Activated T-helper 1 cell treated with anti-CD3 and anti-CD28 coated beads, Interleukin-2, amount 50 U/mL, for 16 hours (primary cell): ENCODE results near the gene NAA10.
"Not testable (repeated sequence)": the region's sequence is repeated elsewhere in the genome, so short reads cannot be mapped to it uniquely, and the experiment has no call there.

Experiments used
- DNase-seq, 2 donors: peaks; one replicate each; pipeline ENCODE4 v3.0.0-alpha.2; 2020; ENCODE audit warnings: low read depth in 1 of 2, low spot score in 1 of 2

The NAA10 gene

DNA sequence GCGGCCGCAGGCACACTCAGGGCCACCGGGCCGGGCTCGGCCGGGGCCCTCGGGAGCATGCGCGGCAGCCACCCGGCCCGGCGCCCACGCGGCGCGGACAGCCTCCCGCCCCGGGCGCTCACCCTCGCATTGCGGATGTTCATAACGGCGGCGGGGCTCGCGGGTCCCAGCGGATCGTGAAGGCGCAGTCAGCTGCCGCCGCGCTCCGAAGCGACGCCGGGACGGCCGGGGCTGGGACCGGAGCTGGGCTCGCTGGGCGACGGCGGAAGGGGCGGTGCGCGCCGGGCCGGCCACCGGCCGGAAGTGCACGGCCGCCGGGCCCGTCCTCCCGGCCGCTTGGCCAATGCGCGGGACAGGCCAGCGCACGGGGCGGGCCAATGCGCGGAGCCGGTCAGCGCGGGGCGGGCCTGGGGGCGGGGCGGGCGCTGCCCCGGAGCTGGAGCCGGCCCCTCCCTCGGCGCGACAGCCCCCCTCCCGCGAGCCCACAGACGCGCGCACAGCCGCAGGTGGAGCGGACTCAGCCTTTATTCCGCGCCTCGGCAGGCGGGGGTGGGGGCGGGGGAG, at the start of gene NAA10:
NAA10 (minus strand) TSS at position 276 of the 564 bp plus-strand sequence; CDS start at position 143, 133 bp downstream.
- DNase-seq: peak in 1 of 2 donors; percentile 52

GRCh38 chrX:153983321-153983801, 48.5 kb upstream of the NAA10 start:
- no peak for DNase-seq

GRCh38 chrX:153981771-153982533, 47.1 kb upstream of the NAA10 start:
- no peak for DNase-seq

DNA sequence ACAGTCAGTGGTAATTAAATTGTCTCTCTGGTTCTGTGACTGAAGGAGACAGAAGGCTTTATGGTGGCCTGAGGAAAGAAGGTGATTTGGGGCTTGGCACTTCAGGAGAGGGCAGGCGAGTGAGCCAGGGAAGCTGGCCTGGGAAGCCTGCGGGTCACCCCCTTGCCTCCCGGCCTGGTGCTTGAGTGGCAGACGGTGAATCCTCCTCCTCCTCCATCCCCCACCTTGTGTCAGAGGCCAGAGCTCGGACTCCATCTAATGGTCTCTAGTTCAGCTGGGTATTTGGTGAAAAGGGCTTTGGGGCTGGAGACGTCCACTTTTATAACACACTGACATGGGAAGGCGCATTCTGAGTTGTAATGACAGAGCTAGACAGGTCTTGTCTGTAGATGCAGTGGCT, 46.4 kb upstream of the NAA10 start:
- DNase-seq: no peak

DNA sequence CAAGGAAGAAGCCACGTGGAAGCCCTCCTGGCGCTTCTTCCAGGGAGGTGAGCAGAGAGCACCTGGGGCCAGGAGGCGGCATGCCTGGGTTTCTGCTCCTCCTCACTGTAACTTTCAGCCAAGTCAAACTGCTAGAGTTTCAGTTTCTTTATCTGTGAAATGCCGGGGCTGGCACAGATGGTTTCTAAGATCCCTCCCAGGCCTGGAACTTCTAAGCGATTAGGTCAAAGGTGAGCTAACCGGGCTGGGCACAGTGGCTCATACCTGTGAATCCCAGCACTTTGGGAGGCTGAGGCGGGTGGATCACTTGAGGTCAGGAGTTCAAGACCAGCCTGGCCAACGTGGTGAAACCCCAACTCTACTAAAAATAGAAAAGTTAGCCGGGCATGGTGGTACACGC, 45.6 kb upstream of the NAA10 start:
- DNase-seq: not testable (repeated sequence)

DNA sequence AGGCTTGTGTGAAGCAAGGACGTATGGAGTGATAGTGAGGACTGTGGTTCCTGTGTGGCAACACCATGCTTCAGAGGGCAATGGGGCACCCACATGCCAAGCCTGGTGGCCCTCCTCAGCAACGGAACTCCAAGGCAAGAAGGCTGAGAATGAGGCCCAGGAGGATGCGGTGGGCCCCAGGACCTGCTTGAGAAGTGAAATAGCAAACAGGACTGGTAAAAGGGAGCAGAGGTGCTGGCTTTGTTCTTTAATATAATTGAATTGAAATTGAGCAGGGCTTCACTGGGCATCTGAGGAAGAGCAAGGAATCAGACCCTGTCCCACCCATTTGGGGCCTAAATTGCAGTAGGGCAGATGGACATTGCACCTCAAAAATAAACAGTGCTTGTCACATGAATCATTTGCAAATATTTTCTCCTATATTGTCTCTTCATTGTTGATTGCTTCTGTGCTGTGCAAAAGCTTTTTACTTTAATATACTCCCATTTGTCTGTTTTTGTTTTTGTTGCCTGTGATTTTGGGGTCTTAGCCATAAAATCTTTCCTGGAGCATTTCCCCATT, 40.0 kb upstream of the NAA10 start:
- DNase-seq: no peak

DNA sequence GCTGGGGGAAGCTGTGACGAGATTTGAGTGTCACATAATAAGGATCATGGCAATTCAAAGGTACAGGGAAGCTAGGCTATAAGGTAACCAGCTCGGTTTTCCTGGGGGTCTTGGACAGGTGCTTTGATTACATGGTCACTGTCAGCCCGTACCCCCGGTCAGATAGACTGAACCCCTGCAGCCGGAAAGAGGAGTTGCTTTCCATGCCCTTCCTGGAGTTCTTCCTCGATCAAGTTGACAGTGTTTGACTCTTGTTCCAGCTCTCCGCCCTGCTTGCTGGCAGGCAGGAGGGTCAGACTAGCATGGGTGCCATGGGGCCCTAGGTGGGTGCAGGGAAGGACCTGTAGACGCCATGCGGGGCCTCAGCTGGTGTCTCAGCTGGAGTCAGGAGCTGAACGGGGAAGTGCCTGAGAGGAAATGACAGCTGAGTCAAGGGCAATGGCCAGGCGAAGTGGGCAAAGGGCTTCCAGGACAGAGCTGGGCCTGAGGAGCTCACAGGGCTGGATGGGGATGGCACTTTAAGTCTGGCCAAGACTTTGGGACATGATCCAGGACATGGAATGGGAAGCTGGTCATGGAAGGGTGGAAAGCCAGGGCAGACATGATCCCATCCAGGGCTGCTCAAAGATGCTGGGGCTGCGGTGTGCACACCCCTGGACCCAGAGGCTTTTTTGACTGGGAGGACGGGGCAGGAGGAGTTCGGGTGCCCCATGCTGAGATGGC, 39.3 kb upstream of the NAA10 start:
- DNase-seq: no peak

DNA sequence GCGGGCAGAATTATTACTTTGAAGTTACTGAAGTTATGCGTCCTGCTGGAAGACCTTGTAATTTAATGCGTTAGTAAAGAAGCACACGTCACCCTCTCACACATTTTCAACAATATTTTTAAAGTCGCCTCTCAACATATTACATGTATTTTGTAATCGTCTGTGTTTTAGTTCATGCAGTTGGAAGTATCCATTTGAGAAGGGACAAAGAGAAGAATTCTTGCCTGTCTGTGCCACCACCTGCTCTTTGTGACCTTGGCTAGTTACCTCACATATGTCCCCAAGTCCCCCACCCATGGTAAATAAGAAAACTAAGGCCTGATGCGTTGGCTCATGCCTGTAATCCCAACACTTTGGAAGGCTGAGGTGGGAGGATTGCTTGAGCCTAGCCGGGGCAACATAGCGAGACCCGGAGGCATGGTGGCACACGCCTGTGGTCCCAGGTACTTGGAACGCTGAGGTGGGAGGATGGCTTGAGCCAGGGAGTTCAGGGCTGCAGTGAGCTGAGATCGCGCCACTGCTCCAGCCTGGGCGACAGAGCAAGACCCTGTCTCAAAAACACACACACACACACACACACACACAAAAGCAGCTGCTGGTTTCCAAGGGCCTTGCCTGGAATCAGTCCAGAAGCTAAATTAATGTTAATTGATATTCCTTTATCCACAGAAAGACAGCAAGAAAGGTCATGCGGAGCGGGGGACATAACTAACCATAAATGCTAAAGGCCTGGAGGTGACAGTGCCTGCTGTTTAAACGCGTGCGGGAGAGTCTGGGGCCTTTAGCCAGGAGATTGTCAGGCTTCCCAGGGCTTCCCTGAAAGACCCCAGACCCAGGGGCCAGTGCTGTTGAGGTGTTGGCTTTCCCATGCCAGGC, 38.5 kb upstream of the NAA10 start:
- DNase-seq: no peak

- DNase-seq: peak; percentile 60 to 87
Observed at GRCh38 chrX:153972368-153973126, 37.7 kb upstream of the NAA10 start, which contains the start of gene TMEM187. Gene TMEM187, plus strand, starts transcription at chrX:153972754. Its CDS starts 9,309 bp downstream, at chrX:153982063.

- peak; percentile 72 to 89 for DNase-seq
Observed at GRCh38 chrX:153971450-153972367, 36.9 kb upstream of the NAA10 start, which contains the start of gene HCFC1. Gene HCFC1, minus strand, starts transcription at chrX:153971818. Its CDS starts 978 bp downstream, at chrX:153970840.

DNA sequence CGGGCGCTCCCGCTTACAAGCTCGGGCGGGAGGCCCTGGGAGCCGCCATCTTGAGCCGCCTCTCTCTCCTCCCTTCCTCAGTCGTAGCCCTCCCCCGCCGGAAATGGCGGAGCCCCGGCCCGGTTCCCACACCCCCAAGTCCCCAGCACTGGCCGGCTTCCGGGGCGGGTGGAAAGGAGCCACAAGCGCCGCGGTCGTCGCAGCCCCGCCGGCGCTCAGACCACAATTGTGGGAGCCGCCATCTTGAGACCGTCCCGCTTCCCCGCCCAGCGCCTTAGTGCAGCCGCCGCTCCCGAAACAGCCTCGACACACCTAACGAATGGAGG, 36.2 kb upstream of the NAA10 start:
- peak; percentile 69 to 87 for DNase-seq

- DNase-seq: no peak
Observed at GRCh38 chrX:153970357-153971123, 35.7 kb upstream of the NAA10 start.

- DNase-seq: no peak
Observed at GRCh38 chrX:153969904-153970356, 35.1 kb upstream of the NAA10 start.

GRCh38 chrX:153969125-153969903, 34.5 kb upstream of the NAA10 start:
- DNase-seq: no peak

- DNase-seq: no peak
Observed at GRCh38 chrX:153968754-153969124, 33.9 kb upstream of the NAA10 start.

- no peak for DNase-seq
Observed at GRCh38 chrX:153968255-153968654, 33.4 kb upstream of the NAA10 start.

- no peak for DNase-seq
Observed at GRCh38 chrX:153967536-153968224, 32.8 kb upstream of the NAA10 start.
